Upper lobe of right lung (tissue), 1 donor: ENCODE data around the gene NECTIN4. TPM values are rescaled to one million over a fixed set of nuclear protein-coding genes. Genes with fewer than 3 reads are reported as not detected.

Experiments used
- ATAC-seq: fragments of 200-7000 bp; cut with Tn5 transposase; one replicate; pipeline ENCODE4 v1.9.1; 2020; ENCODE audit warnings: mild to moderate bottlenecking, moderate library complexity
- DNase-seq: peaks from one replicate; pipeline ENCODE4 v3.0.0-alpha.2; 2020
- H3K27ac ChIP-seq: fragments of 200-600 bp; one replicate; pipeline ENCODE4 v1.8.0; 2022
- H3K27me3 ChIP-seq: fragments of 200-600 bp; one replicate; pipeline ENCODE4 v1.8.0; 2022; ENCODE audit warnings: mild to moderate bottlenecking
- H3K36me3 ChIP-seq: fragments of 200-600 bp; one replicate; pipeline ENCODE4 v1.8.0; 2022
- H3K4me1 ChIP-seq: fragments of 200-600 bp; one replicate; pipeline ENCODE4 v1.8.0; 2022
- H3K4me3 ChIP-seq: fragments of 200-600 bp; one replicate; pipeline ENCODE4 v1.8.0; 2022; ENCODE audit warnings: mild to moderate bottlenecking
- H3K9me3 ChIP-seq: fragments of 200-600 bp; one replicate; pipeline ENCODE4 v1.8.0; 2022
- CTCF ChIP-seq: fragments of 200-600 bp; IDR thresholded peaks from one replicate; pipeline ENCODE4 v1.8.0; 2022; ENCODE audit warnings: antibody characterized with exemption
- intact Hi-C: fragments of 100-400 bp; cut with DNase I; formaldehyde crosslinking; loops from one replicate; pipeline ENCODE4 v1.11.0; 2022
- total RNA-seq: library from RNA; stranded (reverse); fragmentation: NEBNext Ultra II Directional; extraction: Animal tissue kit (Norgen Biotek cat#: 25700); gene quantifications from one replicate; pipeline ENCODE4 v1.2.1, GENCODE V29; 2021
- donor health status: DM: no; HTN: yes; CAD: no; lungs with severe emphysema.

Gene NECTIN4
- total RNA-seq, 1 donor from 2014 or later: 5.4 TPM

- Histone ChIP-seq H3K27ac (peak overlapping the region; percentile 84), H3K9me3 (no peaks in the 10 kb centered on the region), H3K27me3 (no peaks in the 10 kb centered on the region), H3K4me3 (peak overlapping the region; percentile 69), H3K4me1 (peaks cover 45% of the 10 kb centered on the region), H3K36me3 (no peaks in the 10 kb centered on the region)
- peak; percentile 98 for DNase-seq
- peak; percentile 95 for ATAC-seq
- TF ChIP-seq CTCF: no peak
- intact Hi-C loops: no loop called here
These were observed 68.0 kb downstream of the NECTIN4 start for GRCh38 chr1:161021165-161021969.

Other genes with a start within 250 kb of the NECTIN4 start
- 3.0 TPM for gene CD244, start 226.7 kb downstream of the NECTIN4 start, total RNA-seq
- 295 TPM for gene ITLN1, start 204.4 kb downstream of the NECTIN4 start, total RNA-seq
- gene ITLN2, start 134.7 kb downstream of the NECTIN4 start, total RNA-seq: 44.1 TPM
- gene F11R, start 68.4 kb downstream of the NECTIN4 start, total RNA-seq: 167 TPM
- gene TSTD1, start 50.6 kb downstream of the NECTIN4 start, total RNA-seq: 50.6 TPM
- gene USF1, start 43.6 kb downstream of the NECTIN4 start, total RNA-seq: 67.6 TPM
- 38.0 TPM for gene ARHGAP30, start 19.7 kb downstream of the NECTIN4 start, total RNA-seq
- 3.2 TPM for gene KLHDC9, start 8.8 kb upstream of the NECTIN4 start, total RNA-seq
- 56.2 TPM for gene PFDN2, start 28.5 kb upstream of the NECTIN4 start, total RNA-seq
- 42.1 TPM for gene NIT1, start 28.5 kb upstream of the NECTIN4 start, total RNA-seq
- gene DEDD, start 43.1 kb upstream of the NECTIN4 start, total RNA-seq: 37.5 TPM
- gene UFC1, start 64.4 kb upstream of the NECTIN4 start, total RNA-seq: 84.4 TPM
- gene USP21, start 69.9 kb upstream of the NECTIN4 start, total RNA-seq: 27.7 TPM
- gene PPOX, start 76.9 kb upstream of the NECTIN4 start, total RNA-seq: 23.3 TPM
- gene B4GALT3, start 87.9 kb upstream of the NECTIN4 start, total RNA-seq: 35.7 TPM
- 7.8 TPM for gene ADAMTS4, start 109.5 kb upstream of the NECTIN4 start, total RNA-seq
- 66.9 TPM for gene NDUFS2, start 112.8 kb upstream of the NECTIN4 start, total RNA-seq
- gene FCER1G, start 125.7 kb upstream of the NECTIN4 start, total RNA-seq: 158 TPM
- not detected for gene APOA2, start 134.1 kb upstream of the NECTIN4 start, total RNA-seq
- gene TOMM40L, start 136.5 kb upstream of the NECTIN4 start, total RNA-seq: 11.6 TPM
- not detected for gene NR1I3, start 148.6 kb upstream of the NECTIN4 start, total RNA-seq
- 8.2 TPM for gene PCP4L1, start 169.2 kb upstream of the NECTIN4 start, total RNA-seq
- 2.5 TPM for gene MPZ, start 220.4 kb upstream of the NECTIN4 start, total RNA-seq
- 158 TPM for gene SDHC, start 224.8 kb upstream of the NECTIN4 start, total RNA-seq